ENCODE measurements around the gene APOBEC3G.

The APOBEC3G gene

GRCh38 chr22:39080052-39080762, 3.1 kb downstream of the APOBEC3G start:
- no peak overlapping the region for H3K4me3 ChIP-seq (ENCODE audit: low read depth, low read length)
- H3K4me1 ChIP-seq, result no peaks in the 10 kb centered on the region
- H3K9ac ChIP-seq, result no peak overlapping the region
- H3K4me2 ChIP-seq (ENCODE audit: low read length), result no peak overlapping the region
- TF ChIP-seq CTCF (IDR thresholded peaks at IDR 0.05), result no peak
- H3K9me3 ChIP-seq (ENCODE audit: control insufficient read depth, low read length), result no peaks in the 10 kb centered on the region
- no peak overlapping the region for H3K27ac ChIP-seq
- H3K27me3 ChIP-seq (ENCODE audit: control insufficient read depth, insufficient read depth, low read length), result no peaks in the 10 kb centered on the region
- no peak overlapping the region for H2AFZ ChIP-seq
- no peaks in the 10 kb centered on the region for H3K36me3 ChIP-seq (ENCODE audit: control insufficient read depth, insufficient read depth, low read length)
- H3K79me2 ChIP-seq, result no peaks in the 10 kb centered on the region

GRCh38 chr22:39081016-39081415, 3.9 kb downstream of the APOBEC3G start:
- Histone ChIP-seq H3K27me3 (ENCODE audit: control insufficient read depth, insufficient read depth, low read length) (no peaks in the 10 kb centered on the region), H3K4me1 (no peaks in the 10 kb centered on the region), H3K4me2 (ENCODE audit: low read length) (no peak overlapping the region), H2AFZ (no peak overlapping the region), H3K9me3 (ENCODE audit: control insufficient read depth, low read length) (no peaks in the 10 kb centered on the region), H3K27ac (no peak overlapping the region), H3K79me2 (no peaks in the 10 kb centered on the region), H3K4me3 (ENCODE audit: low read depth, low read length) (no peak overlapping the region), H3K9ac (no peak overlapping the region), H3K36me3 (ENCODE audit: control insufficient read depth, insufficient read depth, low read length) (no peaks in the 10 kb centered on the region)
- no peak for TF ChIP-seq CTCF (IDR thresholded peaks at IDR 0.05)

GRCh38 chr22:39081598-39081997, 4.5 kb downstream of the APOBEC3G start:
- H3K4me3 ChIP-seq (ENCODE audit: low read depth, low read length), result no peak overlapping the region
- no peak for TF ChIP-seq CTCF (IDR thresholded peaks at IDR 0.05)
- no peaks in the 10 kb centered on the region for H3K4me1 ChIP-seq
- no peaks in the 10 kb centered on the region for H3K36me3 ChIP-seq (ENCODE audit: control insufficient read depth, insufficient read depth, low read length)
- no peaks in the 10 kb centered on the region for H3K79me2 ChIP-seq
- H3K9me3 ChIP-seq (ENCODE audit: control insufficient read depth, low read length), result no peaks in the 10 kb centered on the region
- no peak overlapping the region for H3K27ac ChIP-seq
- H3K9ac ChIP-seq, result no peak overlapping the region
- H2AFZ ChIP-seq, result no peak overlapping the region
- no peaks in the 10 kb centered on the region for H3K27me3 ChIP-seq (ENCODE audit: control insufficient read depth, insufficient read depth, low read length)
- no peak overlapping the region for H3K4me2 ChIP-seq (ENCODE audit: low read length)

- no peak overlapping the region for H3K27ac ChIP-seq
- TF ChIP-seq CTCF (IDR thresholded peaks at IDR 0.05), result no peak
These were observed 6.4 kb downstream of the APOBEC3G start for GRCh38 chr22:39083212-39084165.

More at GRCh38 chr22:39083212-39084165, 6.4 kb downstream of the APOBEC3G start:
- H3K9me3 ChIP-seq (ENCODE audit: control insufficient read depth, low read length), result no peaks in the 10 kb centered on the region
- H3K4me3 ChIP-seq (ENCODE audit: low read depth, low read length), result no peak overlapping the region
- H3K4me1 ChIP-seq, result no peaks in the 10 kb centered on the region
- no peaks in the 10 kb centered on the region for H3K79me2 ChIP-seq
- H3K9ac ChIP-seq, result no peak overlapping the region
- H2AFZ ChIP-seq, result no peak overlapping the region
- H3K27me3 ChIP-seq (ENCODE audit: control insufficient read depth, insufficient read depth, low read length), result no peaks in the 10 kb centered on the region
- no peak overlapping the region for H3K4me2 ChIP-seq (ENCODE audit: low read length)
- no peaks in the 10 kb centered on the region for H3K36me3 ChIP-seq (ENCODE audit: control insufficient read depth, insufficient read depth, low read length)
